K562 (cell line): ENCODE data around the gene DUS1L. TPM values are rescaled to one million over a fixed set of nuclear protein-coding genes. Genes with fewer than 3 reads are reported as not detected.

Experiments
- BRCA1 ChIP-seq, 2 experiments: fragments of 450-650 bp in 1 of 2; sonication (generic) in 1 of 2; formaldehyde crosslinking in 1 of 2; IDR thresholded peaks; 2 replicates each; pipeline versions ENCODE4 v1.5.0 to v1.6.1; 2017 to 2020; ENCODE audit warnings: mild to moderate bottlenecking in 1 of 2, missing genetic modification reagents in 1 of 2
- GABPB1 ChIP-seq: sonication (generic); formaldehyde crosslinking; IDR thresholded peaks from 2 replicates; pipeline ENCODE4 v1.8.0; 2022; ENCODE audit warnings: mild to moderate bottlenecking, missing genetic modification reagents
- NFYB ChIP-seq: IDR thresholded peaks from 2 replicates; pipeline ENCODE4 v1.6.1; 2011; ENCODE audit warnings: mild to moderate bottlenecking, moderate library complexity; ENCODE audit not compliant: insufficient read length; ENCODE audit errors: extremely low read depth
- SIX5 ChIP-seq, 2 experiments: IDR thresholded peaks; 2 replicates each; pipeline ENCODE4 v1.6.1; 2011; ENCODE audit warnings: low read length in 2 of 2, borderline replicate concordance in 1 of 2, low read depth in 1 of 2, mild to moderate bottlenecking in 1 of 2, moderate library complexity in 1 of 2; ENCODE audit not compliant: insufficient read depth in 1 of 2
- STAG1 ChIP-seq: sonication (generic); formaldehyde crosslinking; IDR thresholded peaks from 2 replicates; pipeline ENCODE4 v1.5.0; 2020; ENCODE audit warnings: missing genetic modification reagents, borderline replicate concordance
- ZNF124 ChIP-seq: sonication (generic); formaldehyde crosslinking; IDR thresholded peaks from 2 replicates; pipeline ENCODE4 v1.8.1; 2022; ENCODE audit warnings: missing genetic modification reagents
- ZNF146 ChIP-seq: IDR thresholded peaks from one replicate; pipeline ENCODE4 v1.6.1; 2018; ENCODE audit warnings: missing compliant biosample characterization; ENCODE audit not compliant: unreplicated experiment
- polyA plus RNA-seq, 8 experiments: library from polyadenylated mRNA; depleted of rRNA in 4 of 8; stranded (reverse) in 5 of 8; unstranded in 3 of 8; fragments of >200 nt; fragmentation: Nextera tagmentation in 2 of 8; fragmentation: Illumina TruSeq in 1 of 8; extraction: Ambion mirVana in 2 of 8; extraction: Trizol in 1 of 8; gene quantifications; 2 replicates each; pipeline versions ENCODE4 v1.2.1 to v1.2.3, GENCODE V29; 2011 to 2014; ENCODE audit warnings: inconsistent platforms in 1 of 8, missing spikeins in 1 of 8
- total RNA-seq, 7 experiments: library from RNA; depleted of rRNA in 6 of 7; stranded (reverse); fragments of >200 nt in 6 of 7; fragmentation: Illumina TruSeq in 2 of 7; extraction: Trizol in 2 of 7; gene quantifications; 2 replicates each; pipeline versions ENCODE4 v1.2.1 to v1.2.3, GENCODE V29; 2011 to 2021; ENCODE audit warnings: low replicate concordance in 1 of 7
- TF ChIP-seq, protein P1 (sequence below), 2 experiments: IDR thresholded peaks in 1 of 2; conservative IDR thresholded peaks in 1 of 2; 2 replicates each; pipeline ENCODE4 v1.6.1; 2016; ENCODE audit warnings: low read depth in 2 of 2, mild to moderate bottlenecking in 1 of 2, missing compliant biosample characterization in 1 of 2, missing genetic modification characterization in 1 of 2, moderate library complexity in 1 of 2
- TF ChIP-seq, protein P2 (sequence below): fragments of 250-450 bp; sonication (Bioruptor Pico); IDR thresholded peaks from 2 replicates; pipeline ENCODE4 v1.5.1; 2021; ENCODE audit warnings: mild to moderate bottlenecking

DUS1L gene
- total and polyA plus RNA-seq, 9 of the 15 experiments (the other 6 are each of a cell fraction or from before 2014, with no cell fraction given) = 7.8 to 210 (median 83.9) TPM

DNA sequence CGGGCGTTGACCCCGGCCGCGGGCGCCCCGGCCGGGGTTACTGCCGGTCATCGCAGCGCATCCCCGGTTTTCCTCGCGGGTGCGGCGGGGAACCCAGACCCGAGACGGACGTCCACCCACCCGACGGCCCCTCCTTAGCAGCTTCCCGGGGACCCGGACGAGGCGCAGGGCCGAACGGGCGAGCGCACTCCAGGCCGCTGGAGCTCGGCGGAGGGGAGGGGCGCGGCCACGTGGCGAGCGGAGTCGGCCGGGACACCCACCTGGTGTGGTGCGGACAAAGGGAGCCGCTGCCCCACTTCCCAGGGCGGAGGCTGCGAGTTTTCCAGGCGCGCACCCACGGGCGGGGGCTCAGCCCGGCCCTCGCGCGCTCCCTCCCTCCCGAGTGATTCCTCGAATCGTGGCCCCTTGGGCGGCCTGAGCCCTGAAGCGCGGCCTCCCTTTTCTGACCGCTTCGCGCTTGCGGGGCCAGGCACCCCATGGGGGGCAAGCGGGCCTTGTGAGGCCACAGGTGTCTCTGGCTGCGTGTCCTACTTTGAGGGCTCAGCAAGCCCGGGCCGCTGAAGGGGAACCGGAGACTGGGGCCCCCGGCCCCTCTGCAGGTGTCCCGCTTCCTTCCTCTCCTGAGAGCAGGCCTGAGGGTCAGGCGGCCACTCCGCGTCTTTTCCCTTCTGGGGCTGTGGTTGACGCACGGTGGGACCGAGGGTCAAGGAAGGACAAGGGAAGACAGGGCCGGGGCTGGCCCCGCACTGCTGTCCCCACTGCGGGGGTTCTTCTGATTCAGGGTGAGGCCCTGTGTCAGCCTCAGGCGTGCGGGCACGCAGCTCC is 33.5 kb upstream of the DUS1L start (continued):
- TF ChIP-seq, protein P1, sequence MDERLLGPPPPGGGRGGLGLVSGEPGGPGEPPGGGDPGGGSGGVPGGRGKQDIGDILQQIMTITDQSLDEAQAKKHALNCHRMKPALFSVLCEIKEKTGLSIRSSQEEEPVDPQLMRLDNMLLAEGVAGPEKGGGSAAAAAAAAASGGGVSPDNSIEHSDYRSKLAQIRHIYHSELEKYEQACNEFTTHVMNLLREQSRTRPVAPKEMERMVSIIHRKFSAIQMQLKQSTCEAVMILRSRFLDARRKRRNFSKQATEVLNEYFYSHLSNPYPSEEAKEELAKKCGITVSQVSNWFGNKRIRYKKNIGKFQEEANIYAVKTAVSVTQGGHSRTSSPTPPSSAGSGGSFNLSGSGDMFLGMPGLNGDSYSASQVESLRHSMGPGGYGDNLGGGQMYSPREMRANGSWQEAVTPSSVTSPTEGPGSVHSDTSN (CRISPR knock-in tag; IDR thresholded peaks at IDR 0.05; ENCODE audit: low read depth) = no peak
- TF ChIP-seq, protein P1 (tag; conservative IDR thresholded peaks at IDR 0.05; ENCODE audit: low read depth) = no peak
- TF ChIP-seq BRCA1 (IDR thresholded peaks at IDR 0.05) = no peak
- TF ChIP-seq BRCA1 (CRISPR knock-in tag; IDR thresholded peaks at IDR 0.05) = no peak
- peak; percentile 46; the same call in 1 of the 2 replicates for TF ChIP-seq STAG1 (CRISPR knock-in tag)
- TF ChIP-seq GABPB1 (CRISPR knock-in tag) = peak; percentile 81
- TF ChIP-seq SIX5 (IDR thresholded peaks at IDR 0.05; ENCODE audit: borderline replicate concordance in 1 of 2, insufficient read depth in 1 of 2, low read depth in 1 of 2, low read length in 2 of 2) = no peak
- no peak for TF ChIP-seq ZNF124
- peak; percentile 5 for TF ChIP-seq ZNF146 (CRISPR knock-in tag)
- no peak for TF ChIP-seq NFYB
- TF ChIP-seq, protein P2, sequence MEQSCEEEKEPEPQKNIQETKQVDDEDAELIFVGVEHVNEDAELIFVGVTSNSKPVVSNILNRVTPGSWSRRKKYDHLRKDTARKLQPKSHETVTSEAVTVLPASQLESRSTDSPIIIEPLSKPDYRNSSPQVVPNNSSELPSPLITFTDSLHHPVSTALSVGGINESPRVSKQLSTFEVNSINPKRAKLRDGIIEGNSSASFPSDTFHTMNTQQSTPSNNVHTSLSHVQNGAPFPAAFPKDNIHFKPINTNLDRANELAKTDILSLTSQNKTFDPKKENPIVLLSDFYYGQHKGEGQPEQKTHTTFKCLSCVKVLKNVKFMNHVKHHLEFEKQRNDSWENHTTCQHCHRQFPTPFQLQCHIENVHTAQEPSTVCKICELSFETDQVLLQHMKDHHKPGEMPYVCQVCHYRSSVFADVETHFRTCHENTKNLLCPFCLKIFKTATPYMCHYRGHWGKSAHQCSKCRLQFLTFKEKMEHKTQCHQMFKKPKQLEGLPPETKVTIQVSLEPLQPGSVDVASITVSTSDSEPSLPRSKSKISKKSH (CRISPR knock-in tag) = no peak
